ENCODE data around the gene HSD11B2. TPM values are rescaled to one million over a fixed set of nuclear protein-coding genes. Genes with fewer than 3 reads are reported as not detected.

HSD11B2 gene
- total and polyA plus RNA-seq, 10 of the 15 experiments (the other 5 are each of a cell fraction or from before 2014, with no cell fraction given) = 0.09 to 0.34 (median 0.21) TPM; not detected in 2

DNA sequence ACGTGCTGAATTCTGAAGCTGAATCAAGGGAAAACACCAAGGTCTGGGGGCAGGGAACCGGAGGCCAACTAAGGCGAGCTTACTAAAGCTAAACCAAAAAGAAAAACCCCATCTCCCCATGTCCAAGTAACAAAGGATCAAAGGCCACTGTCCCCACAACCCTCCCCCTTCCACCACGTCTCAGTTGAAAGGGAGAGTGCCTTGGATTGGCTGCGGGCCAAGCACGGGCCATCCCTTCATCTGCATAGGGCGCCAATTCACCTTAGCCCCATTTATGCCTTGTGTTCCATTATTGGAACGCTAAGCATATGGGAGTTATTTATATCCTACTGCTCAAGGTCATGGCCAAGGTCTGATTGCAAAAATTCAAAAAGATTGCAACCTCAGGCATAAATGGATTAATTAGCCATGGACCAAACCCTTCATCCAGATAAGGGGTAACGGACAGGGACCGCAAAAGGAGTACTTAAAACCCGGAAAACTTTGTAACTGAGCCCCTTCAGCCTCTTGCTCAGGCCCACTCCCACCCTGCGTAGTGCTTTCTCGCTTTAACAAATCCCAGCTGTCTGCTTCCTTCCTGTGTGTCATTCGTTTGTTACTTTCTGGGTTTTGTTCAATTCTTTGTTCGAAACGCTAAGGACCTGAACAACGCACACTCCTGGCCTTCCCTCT, 50.8 kb downstream of the HSD11B2 start (continued):
- no peak for TF ChIP-seq NFYA (IDR thresholded peaks at IDR 0.05; ENCODE audit: borderline replicate concordance, low read depth, low read length)
- TF ChIP-seq, protein P1, sequence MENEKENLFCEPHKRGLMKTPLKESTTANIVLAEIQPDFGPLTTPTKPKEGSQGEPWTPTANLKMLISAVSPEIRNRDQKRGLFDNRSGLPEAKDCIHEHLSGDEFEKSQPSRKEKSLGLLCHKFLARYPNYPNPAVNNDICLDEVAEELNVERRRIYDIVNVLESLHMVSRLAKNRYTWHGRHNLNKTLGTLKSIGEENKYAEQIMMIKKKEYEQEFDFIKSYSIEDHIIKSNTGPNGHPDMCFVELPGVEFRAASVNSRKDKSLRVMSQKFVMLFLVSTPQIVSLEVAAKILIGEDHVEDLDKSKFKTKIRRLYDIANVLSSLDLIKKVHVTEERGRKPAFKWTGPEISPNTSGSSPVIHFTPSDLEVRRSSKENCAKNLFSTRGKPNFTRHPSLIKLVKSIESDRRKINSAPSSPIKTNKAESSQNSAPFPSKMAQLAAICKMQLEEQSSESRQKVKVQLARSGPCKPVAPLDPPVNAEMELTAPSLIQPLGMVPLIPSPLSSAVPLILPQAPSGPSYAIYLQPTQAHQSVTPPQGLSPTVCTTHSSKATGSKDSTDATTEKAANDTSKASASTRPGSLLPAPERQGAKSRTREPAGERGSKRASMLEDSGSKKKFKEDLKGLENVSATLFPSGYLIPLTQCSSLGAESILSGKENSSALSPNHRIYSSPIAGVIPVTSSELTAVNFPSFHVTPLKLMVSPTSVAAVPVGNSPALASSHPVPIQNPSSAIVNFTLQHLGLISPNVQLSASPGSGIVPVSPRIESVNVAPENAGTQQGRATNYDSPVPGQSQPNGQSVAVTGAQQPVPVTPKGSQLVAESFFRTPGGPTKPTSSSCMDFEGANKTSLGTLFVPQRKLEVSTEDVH (IDR thresholded peaks at IDR 0.05; ENCODE audit: low read depth, partially characterized antibody) = peak; percentile 33
- no peak for TF ChIP-seq MYC (IDR thresholded peaks at IDR 0.05; ENCODE audit: insufficient read depth, insufficient read length, insufficient replicate concordance, low read length, severe bottlenecking)
- TF ChIP-seq DPF2 (IDR thresholded peaks at IDR 0.05) = no peak; the same call in 1 of the 2 replicates
- no peak for TF ChIP-seq PAX5 (IDR thresholded peaks at IDR 0.05; ENCODE audit: borderline replicate concordance, low read depth, low read length)
- TF ChIP-seq FOXM1 (IDR thresholded peaks at IDR 0.05; ENCODE audit: low read depth, low read length) = 0 out of 2 replicates have a peak, but pooled peaks have one; percentile 51
- 0 out of 2 replicates have a peak, but pooled peaks have one; percentile 31 for TF ChIP-seq MTA2 (IDR thresholded peaks at IDR 0.05; ENCODE audit: low read depth)
- TF ChIP-seq ZNF24 (IDR thresholded peaks at IDR 0.05) = no peak
- TF ChIP-seq, protein P2, sequence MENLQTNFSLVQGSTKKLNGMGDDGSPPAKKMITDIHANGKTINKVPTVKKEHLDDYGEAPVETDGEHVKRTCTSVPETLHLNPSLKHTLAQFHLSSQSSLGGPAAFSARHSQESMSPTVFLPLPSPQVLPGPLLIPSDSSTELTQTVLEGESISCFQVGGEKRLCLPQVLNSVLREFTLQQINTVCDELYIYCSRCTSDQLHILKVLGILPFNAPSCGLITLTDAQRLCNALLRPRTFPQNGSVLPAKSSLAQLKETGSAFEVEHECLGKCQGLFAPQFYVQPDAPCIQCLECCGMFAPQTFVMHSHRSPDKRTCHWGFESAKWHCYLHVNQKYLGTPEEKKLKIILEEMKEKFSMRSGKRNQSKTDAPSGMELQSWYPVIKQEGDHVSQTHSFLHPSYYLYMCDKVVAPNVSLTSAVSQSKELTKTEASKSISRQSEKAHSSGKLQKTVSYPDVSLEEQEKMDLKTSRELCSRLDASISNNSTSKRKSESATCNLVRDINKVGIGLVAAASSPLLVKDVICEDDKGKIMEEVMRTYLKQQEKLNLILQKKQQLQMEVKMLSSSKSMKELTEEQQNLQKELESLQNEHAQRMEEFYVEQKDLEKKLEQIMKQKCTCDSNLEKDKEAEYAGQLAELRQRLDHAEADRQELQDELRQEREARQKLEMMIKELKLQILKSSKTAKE (IDR thresholded peaks at IDR 0.05; ENCODE audit: low read depth, poor library complexity, severe bottlenecking) = peak; percentile 39
- peak; percentile 40; the same call in 1 of the 2 replicates for TF ChIP-seq HDGF (IDR thresholded peaks at IDR 0.05)
- TF ChIP-seq SMARCA5 (IDR thresholded peaks at IDR 0.05) = no peak
- TF ChIP-seq ASH2L (IDR thresholded peaks at IDR 0.05; ENCODE audit: borderline replicate concordance, low read depth) = no peak
- peak; percentile 6; the same call in 1 of the 2 replicates for TF ChIP-seq ATF7 (IDR thresholded peaks at IDR 0.05; ENCODE audit: low read depth)
- no peak for TF ChIP-seq HCFC1 (IDR thresholded peaks at IDR 0.05; ENCODE audit: low read length)
- no peak for TF ChIP-seq NR2C2 (IDR thresholded peaks at IDR 0.05; ENCODE audit: borderline replicate concordance, control insufficient read depth, insufficient read length, low read depth)
- no peak for TF ChIP-seq RAD51 (IDR thresholded peaks at IDR 0.05)
- peak; percentile 87 for TF ChIP-seq SMAD1 (IDR thresholded peaks at IDR 0.05; ENCODE audit: low read depth, partially characterized antibody)
- TF ChIP-seq MEF2B (IDR thresholded peaks at IDR 0.05; ENCODE audit: partially characterized antibody, poor library complexity, severe bottlenecking) = no peak
- TF ChIP-seq, protein P3, sequence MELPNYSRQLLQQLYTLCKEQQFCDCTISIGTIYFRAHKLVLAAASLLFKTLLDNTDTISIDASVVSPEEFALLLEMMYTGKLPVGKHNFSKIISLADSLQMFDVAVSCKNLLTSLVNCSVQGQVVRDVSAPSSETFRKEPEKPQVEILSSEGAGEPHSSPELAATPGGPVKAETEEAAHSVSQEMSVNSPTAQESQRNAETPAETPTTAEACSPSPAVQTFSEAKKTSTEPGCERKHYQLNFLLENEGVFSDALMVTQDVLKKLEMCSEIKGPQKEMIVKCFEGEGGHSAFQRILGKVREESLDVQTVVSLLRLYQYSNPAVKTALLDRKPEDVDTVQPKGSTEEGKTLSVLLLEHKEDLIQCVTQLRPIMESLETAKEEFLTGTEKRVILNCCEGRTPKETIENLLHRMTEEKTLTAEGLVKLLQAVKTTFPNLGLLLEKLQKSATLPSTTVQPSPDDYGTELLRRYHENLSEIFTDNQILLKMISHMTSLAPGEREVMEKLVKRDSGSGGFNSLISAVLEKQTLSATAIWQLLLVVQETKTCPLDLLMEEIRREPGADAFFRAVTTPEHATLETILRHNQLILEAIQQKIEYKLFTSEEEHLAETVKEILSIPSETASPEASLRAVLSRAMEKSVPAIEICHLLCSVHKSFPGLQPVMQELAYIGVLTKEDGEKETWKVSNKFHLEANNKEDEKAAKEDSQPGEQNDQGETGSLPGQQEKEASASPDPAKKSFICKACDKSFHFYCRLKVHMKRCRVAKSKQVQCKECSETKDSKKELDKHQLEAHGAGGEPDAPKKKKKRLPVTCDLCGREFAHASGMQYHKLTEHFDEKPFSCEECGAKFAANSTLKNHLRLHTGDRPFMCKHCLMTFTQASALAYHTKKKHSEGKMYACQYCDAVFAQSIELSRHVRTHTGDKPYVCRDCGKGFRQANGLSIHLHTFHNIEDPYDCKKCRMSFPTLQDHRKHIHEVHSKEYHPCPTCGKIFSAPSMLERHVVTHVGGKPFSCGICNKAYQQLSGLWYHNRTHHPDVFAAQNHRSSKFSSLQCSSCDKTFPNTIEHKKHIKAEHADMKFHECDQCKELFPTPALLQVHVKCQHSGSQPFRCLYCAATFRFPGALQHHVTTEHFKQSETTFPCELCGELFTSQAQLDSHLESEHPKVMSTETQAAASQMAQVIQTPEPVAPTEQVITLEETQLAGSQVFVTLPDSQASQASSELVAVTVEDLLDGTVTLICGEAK (IDR thresholded peaks at IDR 0.05; ENCODE audit: borderline replicate concordance) = no peak
- TF ChIP-seq BHLHE40 (IDR thresholded peaks at IDR 0.05; ENCODE audit: borderline replicate concordance in 1 of 2, low read depth in 2 of 2, low read length in 1 of 2) = peak; percentile 46 to 80; a peak in 3 of 4 replicates
- TF ChIP-seq MYB (IDR thresholded peaks at IDR 0.05; ENCODE audit: borderline replicate concordance, low read depth, low read length) = no peak
